Epithelial cell of esophagus (primary cell): Measurements from ENCODE around the gene PEAR1.
A peak's percentile ranks its signal among the peaks of the same experiment; 100 is the strongest.
"Not testable (repeated sequence)": the region's sequence is repeated elsewhere in the genome, so short reads cannot be mapped to it uniquely, and the experiment has no call there.

Experiments
- DNase-seq: peaks from one replicate; pipeline ENCODE4 v3.0.0; 2010; ENCODE audit warnings: low read depth
- H3K4me3 ChIP-seq: 2 replicates; pipeline ENCODE4 v1.5.1; 2011; ENCODE audit warnings: mild to moderate bottlenecking, low read length, control low read depth
- CTCF ChIP-seq: IDR thresholded peaks from 2 replicates; pipeline ENCODE4 v1.5.1; 2011; ENCODE audit warnings: low read depth, mild to moderate bottlenecking, low read length, control low read depth, inconsistent platforms; ENCODE audit not compliant: insufficient read depth; ENCODE audit errors: missing control alignments

PEAR1 gene

GRCh38 chr1:156925154-156926010 lies 31.9 kb downstream of the PEAR1 start:
- no peak for DNase-seq
- no peak overlapping the region for H3K4me3 ChIP-seq
- TF ChIP-seq CTCF, result no peak

GRCh38 chr1:156926175-156926574 lies 32.7 kb downstream of the PEAR1 start:
- no peak overlapping the region for H3K4me3 ChIP-seq
- peak; percentile 74 for DNase-seq
- TF ChIP-seq CTCF, result no peak

GRCh38 chr1:156926695-156927094 lies 33.2 kb downstream of the PEAR1 start:
- not testable (repeated sequence) for H3K4me3 ChIP-seq, DNase-seq

- peak; percentile 84 for DNase-seq
- H3K4me3 ChIP-seq, result peak overlapping the region; percentile 25
- TF ChIP-seq CTCF, result peak; percentile 73
Observed at GRCh38 chr1:156927215-156928042, 33.9 kb downstream of the PEAR1 start.

- DNase-seq, result no peak
- H3K4me3 ChIP-seq, result no peak overlapping the region
- no peak for TF ChIP-seq CTCF
Observed at GRCh38 chr1:156928043-156928602, 34.6 kb downstream of the PEAR1 start.

- no peak for DNase-seq
- no peak overlapping the region for H3K4me3 ChIP-seq
- TF ChIP-seq CTCF, result no peak
Observed at GRCh38 chr1:156929596-156930238, 36.2 kb downstream of the PEAR1 start.

GRCh38 chr1:156930483-156930882 lies 37.0 kb downstream of the PEAR1 start:
- TF ChIP-seq CTCF, result no peak
- H3K4me3 ChIP-seq, result no peak overlapping the region
- no peak for DNase-seq
